Measurements from ENCODE around the gene C16orf74. TPM values are rescaled to one million over a fixed set of nuclear protein-coding genes. Genes with fewer than 3 reads are reported as not detected.
A peak's percentile ranks its signal among the peaks of the same experiment; 100 is the strongest.

The C16orf74 gene
- total and polyA plus RNA-seq, 2 donors, result 1.5 to 6.4 TPM

GRCh38 chr16:85678016-85678415 lies 72.9 kb downstream of the C16orf74 start:
- WGBS, result 96% methylated on average over 8 of the region's 8 CpGs
- no peak for DNase-seq (ENCODE audit: low read depth in 6 of 9, low spot score in 9 of 9)
- no peak overlapping the region for H3K27ac ChIP-seq (ENCODE audit: low read depth in 1 of 2, low read length in 1 of 2)
- H3K4me3 ChIP-seq (ENCODE audit: low read length in 2 of 2), result no peak overlapping the region
- no peaks in the 10 kb centered on the region for H3K9me3 ChIP-seq (ENCODE audit: control insufficient read depth in 2 of 2, insufficient read depth in 1 of 2, low read length in 1 of 2)
- H3K27me3 ChIP-seq (ENCODE audit: control insufficient read depth in 2 of 2, insufficient read depth in 1 of 2, low read length in 1 of 2), result no peaks in the 10 kb centered on the region
- peaks cover 48 to 79% of the 10 kb centered on the region in 2 donors for H3K36me3 ChIP-seq (ENCODE audit: control insufficient read depth in 2 of 2, insufficient read depth in 2 of 2, low read length in 1 of 2)
- H3K4me1 ChIP-seq (ENCODE audit: control insufficient read depth in 2 of 2, insufficient read depth in 2 of 2, low read length in 2 of 2), result peaks cover 0 to 5% of the 10 kb centered on the region in 2 donors

DNA sequence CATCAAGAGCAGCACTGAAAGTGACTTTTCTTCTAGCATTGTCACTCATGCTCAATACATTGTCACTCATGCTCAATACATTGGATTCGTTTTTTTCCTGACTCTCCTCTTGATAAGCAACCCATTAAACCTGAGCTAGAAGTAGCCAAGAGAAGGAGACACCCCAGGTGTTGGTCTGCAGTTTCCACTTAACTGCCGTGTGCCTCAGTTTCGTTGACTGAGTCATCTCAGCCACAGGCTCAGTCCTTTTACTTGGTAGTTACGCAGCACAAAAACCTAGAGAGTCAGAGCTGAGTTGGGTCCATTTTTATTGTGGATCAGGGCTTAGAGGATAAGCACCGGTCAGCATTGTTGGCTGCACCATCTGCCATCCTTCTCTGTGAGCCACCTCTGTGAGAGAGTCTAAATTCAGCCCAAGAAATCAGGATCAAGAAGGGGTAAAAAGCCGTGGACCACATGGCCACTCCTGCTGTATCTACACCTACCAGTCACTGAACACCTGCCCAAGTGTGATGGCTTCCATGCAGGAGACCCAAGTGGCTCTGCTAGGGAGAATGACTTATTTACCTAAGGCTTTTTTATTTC lies 73.4 kb downstream of the C16orf74 start:
- Histone ChIP-seq H3K36me3 (ENCODE audit: control insufficient read depth in 2 of 2, insufficient read depth in 2 of 2, low read length in 1 of 2) (peaks cover 54 to 84% of the 10 kb centered on the region in 2 donors), H3K9me3 (ENCODE audit: control insufficient read depth in 2 of 2, insufficient read depth in 1 of 2, low read length in 1 of 2) (no peaks in the 10 kb centered on the region), H3K27ac (ENCODE audit: low read depth in 1 of 2, low read length in 1 of 2) (no peak overlapping the region), H3K4me1 (ENCODE audit: control insufficient read depth in 2 of 2, insufficient read depth in 2 of 2, low read length in 2 of 2) (peaks cover 0 to 5% of the 10 kb centered on the region in 2 donors), H3K27me3 (ENCODE audit: control insufficient read depth in 2 of 2, insufficient read depth in 1 of 2, low read length in 1 of 2) (no peaks in the 10 kb centered on the region), H3K4me3 (ENCODE audit: low read length in 2 of 2) (no peak overlapping the region)
- DNase-seq (ENCODE audit: low read depth in 6 of 9, low spot score in 9 of 9), result no peak
- WGBS, result 98% methylated on average over 6 of the region's 6 CpGs

DNA sequence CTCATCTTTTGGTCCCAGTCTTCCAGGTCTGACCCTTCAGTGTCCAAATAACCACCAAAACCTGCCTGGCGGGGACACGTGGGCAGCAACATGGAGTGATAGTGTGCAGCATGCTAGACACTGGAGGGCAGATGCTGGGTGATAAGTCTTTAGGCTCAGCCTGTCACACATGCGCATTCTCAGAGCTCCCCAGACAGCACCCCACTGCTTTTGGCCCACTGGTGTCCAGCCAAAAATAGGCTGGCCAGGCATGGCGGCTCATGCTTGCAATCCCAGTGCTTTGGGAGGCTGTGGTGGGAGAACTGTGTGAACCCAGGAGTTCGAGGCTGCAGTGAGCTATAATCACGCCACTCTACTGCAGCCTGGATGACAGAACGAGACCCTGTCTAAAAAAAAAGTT lies 74.4 kb downstream of the C16orf74 start:
- WGBS, result 96% methylated on average over 7 of the region's 7 CpGs
- Histone ChIP-seq H3K27ac (ENCODE audit: low read depth in 1 of 2, low read length in 1 of 2) (peak overlapping the region in 1 of 2 donors; percentile 49), H3K9me3 (ENCODE audit: control insufficient read depth in 2 of 2, insufficient read depth in 1 of 2, low read length in 1 of 2) (no peaks in the 10 kb centered on the region), H3K36me3 (ENCODE audit: control insufficient read depth in 2 of 2, insufficient read depth in 2 of 2, low read length in 1 of 2) (peaks cover 64 to 93% of the 10 kb centered on the region in 2 donors), H3K4me3 (ENCODE audit: low read length in 2 of 2) (no peak overlapping the region), H3K4me1 (ENCODE audit: control insufficient read depth in 2 of 2, insufficient read depth in 2 of 2, low read length in 2 of 2) (peaks cover 0 to 5% of the 10 kb centered on the region in 2 donors), H3K27me3 (ENCODE audit: control insufficient read depth in 2 of 2, insufficient read depth in 1 of 2, low read length in 1 of 2) (no peaks in the 10 kb centered on the region)
- no peak for DNase-seq (ENCODE audit: low read depth in 6 of 9, low spot score in 9 of 9)

- H3K27me3 ChIP-seq (ENCODE audit: control insufficient read depth in 2 of 2, insufficient read depth in 1 of 2, low read length in 1 of 2), result no peaks in the 10 kb centered on the region
- H3K36me3 ChIP-seq (ENCODE audit: control insufficient read depth in 2 of 2, insufficient read depth in 2 of 2, low read length in 1 of 2), result peaks cover 69 to 95% of the 10 kb centered on the region in 2 donors
- peaks cover 0 to under 1% of the 10 kb centered on the region in 2 donors for H3K4me1 ChIP-seq (ENCODE audit: control insufficient read depth in 2 of 2, insufficient read depth in 2 of 2, low read length in 2 of 2)
- no peak for DNase-seq (ENCODE audit: low read depth in 6 of 9, low spot score in 9 of 9)
- peak overlapping the region in 1 of 2 donors; percentile 60 for H3K27ac ChIP-seq (ENCODE audit: low read depth in 1 of 2, low read length in 1 of 2)
- WGBS, result 79% methylated on average over 4 of the region's 4 CpGs
- no peak overlapping the region for H3K4me3 ChIP-seq (ENCODE audit: low read length in 2 of 2)
- H3K9me3 ChIP-seq (ENCODE audit: control insufficient read depth in 2 of 2, insufficient read depth in 1 of 2, low read length in 1 of 2), result no peaks in the 10 kb centered on the region
Measured at GRCh38 chr16:85675251-85675874, 75.5 kb downstream of the C16orf74 start.

DNA sequence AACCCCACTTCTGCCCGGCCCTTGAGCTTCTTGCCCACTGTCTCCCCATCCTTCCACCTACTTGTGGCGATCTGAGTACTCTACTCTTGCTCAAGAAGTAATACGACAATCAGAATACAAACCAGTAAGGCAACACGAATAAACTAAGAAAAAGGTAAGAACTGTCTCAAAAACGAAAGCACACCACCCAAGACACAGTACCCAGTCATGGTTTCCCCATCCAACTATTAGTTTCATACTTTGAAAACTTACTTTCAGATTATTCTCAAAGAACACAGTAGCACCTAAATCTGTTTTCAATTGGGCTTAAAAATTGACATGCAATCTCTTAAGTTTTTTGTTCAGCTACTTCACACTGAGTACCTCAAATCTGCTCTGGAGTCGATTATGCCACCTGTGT lies 76.1 kb downstream of the C16orf74 start:
- H3K4me3 ChIP-seq (ENCODE audit: low read length in 2 of 2), result no peak overlapping the region
- no peak overlapping the region for H3K27ac ChIP-seq (ENCODE audit: low read depth in 1 of 2, low read length in 1 of 2)
- DNase-seq (ENCODE audit: low read depth in 6 of 9, low spot score in 9 of 9), result no peak
- no peaks in the 10 kb centered on the region for H3K27me3 ChIP-seq (ENCODE audit: control insufficient read depth in 2 of 2, insufficient read depth in 1 of 2, low read length in 1 of 2)
- H3K36me3 ChIP-seq (ENCODE audit: control insufficient read depth in 2 of 2, insufficient read depth in 2 of 2, low read length in 1 of 2), result peaks cover 68 to 95% of the 10 kb centered on the region in 2 donors
- H3K9me3 ChIP-seq (ENCODE audit: control insufficient read depth in 2 of 2, insufficient read depth in 1 of 2, low read length in 1 of 2), result no peaks in the 10 kb centered on the region
- H3K4me1 ChIP-seq (ENCODE audit: control insufficient read depth in 2 of 2, insufficient read depth in 2 of 2, low read length in 2 of 2), result no peaks in the 10 kb centered on the region
- WGBS, result 94% methylated on average over 6 of the region's 6 CpGs

DNA sequence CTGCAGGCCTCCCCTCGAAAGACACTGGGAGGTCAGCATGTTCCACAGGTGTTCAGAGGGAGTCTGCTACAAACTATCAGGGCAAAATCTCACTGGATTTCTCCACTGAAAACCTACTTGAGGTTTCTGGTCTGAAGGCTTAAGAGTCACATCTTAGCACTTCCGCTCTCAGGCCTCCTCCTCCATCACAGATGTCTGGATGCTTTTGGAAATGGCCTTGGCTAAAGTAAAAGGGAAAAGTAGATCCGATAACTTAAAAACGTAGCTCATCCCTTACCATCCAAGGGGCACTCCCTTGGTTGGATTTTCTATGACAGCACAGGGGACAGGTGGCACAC lies 76.5 kb downstream of the C16orf74 start:
- no peak for DNase-seq (ENCODE audit: low read depth in 6 of 9, low spot score in 9 of 9)
- H3K4me3 ChIP-seq (ENCODE audit: low read length in 2 of 2), result no peak overlapping the region
- no peaks in the 10 kb centered on the region for H3K9me3 ChIP-seq (ENCODE audit: control insufficient read depth in 2 of 2, insufficient read depth in 1 of 2, low read length in 1 of 2)
- peaks cover 70 to 95% of the 10 kb centered on the region in 2 donors for H3K36me3 ChIP-seq (ENCODE audit: control insufficient read depth in 2 of 2, insufficient read depth in 2 of 2, low read length in 1 of 2)
- no peak overlapping the region for H3K27ac ChIP-seq (ENCODE audit: low read depth in 1 of 2, low read length in 1 of 2)
- H3K4me1 ChIP-seq (ENCODE audit: control insufficient read depth in 2 of 2, insufficient read depth in 2 of 2, low read length in 2 of 2), result no peaks in the 10 kb centered on the region
- H3K27me3 ChIP-seq (ENCODE audit: control insufficient read depth in 2 of 2, insufficient read depth in 1 of 2, low read length in 1 of 2), result no peaks in the 10 kb centered on the region
- 95% methylated on average over 4 of the region's 4 CpGs for WGBS

DNA sequence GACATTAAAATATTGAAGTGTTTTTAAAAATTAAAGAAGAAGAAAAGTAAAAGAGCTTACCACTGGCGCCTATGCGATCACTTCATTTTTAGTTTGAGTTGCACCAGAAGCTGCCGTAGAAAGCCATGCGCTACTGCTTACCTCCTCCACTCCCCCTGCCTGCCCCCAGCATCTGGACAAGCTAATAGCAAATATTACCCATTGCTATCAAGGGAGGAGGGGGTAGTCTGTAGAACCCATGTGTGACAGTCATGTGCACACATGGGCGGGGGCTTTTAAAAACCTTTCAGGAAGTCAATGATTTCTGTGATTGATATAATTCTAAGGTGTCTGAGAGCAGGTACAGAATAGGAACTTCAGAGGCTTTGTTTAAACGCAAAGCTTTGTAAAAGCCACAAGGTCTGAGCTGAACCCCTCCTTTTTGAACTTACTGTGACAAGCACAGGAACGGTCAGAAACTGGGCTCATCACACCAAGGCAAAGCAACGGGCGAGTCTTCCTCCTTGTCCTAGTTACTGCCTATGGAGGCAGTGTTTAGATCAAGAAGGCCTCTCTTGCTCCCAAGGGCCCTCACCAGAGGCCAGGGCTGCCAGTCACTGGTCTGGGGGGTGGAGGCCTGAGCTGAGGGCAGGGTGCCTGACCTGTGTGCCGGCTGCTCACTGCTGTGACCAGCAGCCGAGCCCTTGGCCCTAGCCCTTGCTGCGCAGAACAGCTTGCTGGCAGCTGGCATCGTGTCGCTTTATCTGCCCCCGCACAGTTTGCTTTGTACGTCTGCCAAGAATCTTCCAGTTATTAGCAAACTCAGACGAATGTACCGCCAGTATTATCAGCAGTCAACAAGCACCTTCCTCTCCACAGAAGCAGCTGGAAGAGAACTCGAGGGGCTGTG lies 77.1 kb downstream of the C16orf74 start:
- 92% methylated on average over 19 of the region's 19 CpGs for WGBS
- Histone ChIP-seq H3K4me3 (ENCODE audit: low read length in 2 of 2) (no peak overlapping the region), H3K9me3 (ENCODE audit: control insufficient read depth in 2 of 2, insufficient read depth in 1 of 2, low read length in 1 of 2) (no peaks in the 10 kb centered on the region), H3K27ac (ENCODE audit: low read depth in 1 of 2, low read length in 1 of 2) (no peak overlapping the region), H3K36me3 (ENCODE audit: control insufficient read depth in 2 of 2, insufficient read depth in 2 of 2, low read length in 1 of 2) (peaks cover 75 to 95% of the 10 kb centered on the region in 2 donors), H3K4me1 (ENCODE audit: control insufficient read depth in 2 of 2, insufficient read depth in 2 of 2, low read length in 2 of 2) (no peaks in the 10 kb centered on the region), H3K27me3 (ENCODE audit: control insufficient read depth in 2 of 2, insufficient read depth in 1 of 2, low read length in 1 of 2) (no peaks in the 10 kb centered on the region)
- no peak for DNase-seq (ENCODE audit: low read depth in 6 of 9, low spot score in 9 of 9)

- H3K4me1 ChIP-seq (ENCODE audit: control insufficient read depth in 2 of 2, insufficient read depth in 2 of 2, low read length in 2 of 2), result no peaks in the 10 kb centered on the region
- DNase-seq (ENCODE audit: low read depth in 6 of 9, low spot score in 9 of 9), result no peak
- H3K9me3 ChIP-seq (ENCODE audit: control insufficient read depth in 2 of 2, insufficient read depth in 1 of 2, low read length in 1 of 2), result no peaks in the 10 kb centered on the region
- no peak overlapping the region for H3K27ac ChIP-seq (ENCODE audit: low read depth in 1 of 2, low read length in 1 of 2)
- H3K27me3 ChIP-seq (ENCODE audit: control insufficient read depth in 2 of 2, insufficient read depth in 1 of 2, low read length in 1 of 2), result no peaks in the 10 kb centered on the region
- no peak overlapping the region for H3K4me3 ChIP-seq (ENCODE audit: low read length in 2 of 2)
- 97% methylated on average over 14 of the region's 14 CpGs for WGBS
- peaks cover 91 to 97% of the 10 kb centered on the region in 2 donors for H3K36me3 ChIP-seq (ENCODE audit: control insufficient read depth in 2 of 2, insufficient read depth in 2 of 2, low read length in 1 of 2)
Measured at GRCh38 chr16:85670840-85671239, 80.1 kb downstream of the C16orf74 start.

All from thymus (tissue), 11 donors.